ENCODE data around the gene COL20A1. TPM values are rescaled to one million over a fixed set of nuclear protein-coding genes. Genes with fewer than 3 reads are reported as not detected.

Gene COL20A1
- total RNA-seq, 1 experiment from 2014 or later, result 3.1 TPM

DNA sequence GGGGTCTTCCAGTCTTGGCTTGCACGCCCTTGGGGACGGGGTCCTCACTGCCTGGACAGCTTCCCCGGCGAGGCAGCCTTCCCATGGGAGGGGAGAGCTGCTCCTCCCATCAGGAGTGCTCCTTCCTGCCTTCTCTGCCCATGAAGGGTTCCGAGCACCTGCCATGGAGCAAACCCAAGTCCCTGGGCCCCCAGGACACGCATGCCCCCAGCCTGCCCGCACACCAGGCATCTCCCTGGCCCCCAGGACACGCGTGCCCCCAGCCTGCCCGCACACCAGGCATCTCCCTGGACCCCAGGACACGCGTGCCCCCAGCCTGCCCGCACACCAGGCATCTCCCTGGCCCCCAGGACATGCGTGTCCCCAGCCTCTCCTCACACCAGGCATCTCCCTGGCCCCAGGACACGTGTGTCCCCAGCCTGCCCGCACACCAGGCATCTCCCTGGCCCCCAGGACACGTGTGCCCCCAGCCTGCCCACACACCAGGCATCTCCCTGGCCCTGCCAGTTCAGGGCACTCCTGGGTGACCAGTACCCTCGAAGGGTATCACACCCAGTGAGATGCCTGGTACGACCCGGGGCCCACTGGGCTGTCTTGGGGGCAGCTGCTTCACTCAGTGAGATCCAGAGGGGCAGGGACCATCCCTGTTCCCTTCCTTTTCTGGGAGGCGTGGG, 21.7 kb downstream of the COL20A1 start:
- no peak for DNase-seq
- no peak overlapping the region for H3K27ac ChIP-seq (ENCODE audit: low read length)
- no peak overlapping the region for H3K4me3 ChIP-seq (ENCODE audit: low read length)
- no peaks in the 10 kb centered on the region for H3K9me2 ChIP-seq (replicated peaks; ENCODE audit: insufficient read depth, low read length)
- no peaks in the 10 kb centered on the region for H4K20me1 ChIP-seq (ENCODE audit: insufficient read depth, low read depth, low read length)
- H3K9me3 ChIP-seq (ENCODE audit: low read length), result no peaks in the 10 kb centered on the region
- H3K9ac ChIP-seq (ENCODE audit: low read length), result no peak overlapping the region
- no peaks in the 10 kb centered on the region for H3K36me3 ChIP-seq (ENCODE audit: insufficient read depth, low read length)
- H3K79me2 ChIP-seq (ENCODE audit: low read length), result no peaks in the 10 kb centered on the region
- H2AFZ ChIP-seq (ENCODE audit: low read length), result no peak overlapping the region
- no peaks in the 10 kb centered on the region for H3K27me3 ChIP-seq (ENCODE audit: low read length)
- H3K4me1 ChIP-seq (ENCODE audit: low read length), result peaks cover 7% of the 10 kb centered on the region; the same call in 1 of the 2 replicates
- H3K4me2 ChIP-seq (ENCODE audit: low read depth, low read length, poor library complexity, severe bottlenecking), result no peak overlapping the region

DNA sequence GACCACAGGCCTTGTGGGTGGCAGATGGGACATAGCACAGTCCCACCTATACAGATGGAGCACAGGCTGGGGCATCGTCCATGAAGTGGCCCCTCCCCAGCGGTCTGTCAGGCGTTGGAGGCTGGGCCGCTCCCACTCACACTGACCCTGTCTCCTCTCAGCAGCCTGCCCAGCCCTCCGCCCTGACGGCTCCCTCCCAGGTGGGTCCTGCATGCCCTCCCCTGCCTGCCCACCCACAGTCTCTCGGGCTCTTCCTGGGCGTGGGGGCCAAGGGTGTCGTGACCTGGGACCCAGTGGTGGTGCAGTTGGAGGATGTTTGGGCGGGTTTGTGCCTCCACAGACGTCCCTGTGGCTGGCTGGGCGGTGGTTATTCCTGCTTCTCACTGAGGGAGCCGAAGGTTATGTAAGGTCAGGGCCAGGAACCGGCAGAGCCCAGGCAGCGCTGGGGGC, 22.3 kb downstream of the COL20A1 start:
- Histone ChIP-seq H3K27ac (ENCODE audit: low read length) (no peak overlapping the region), H3K9me2 (replicated peaks; ENCODE audit: insufficient read depth, low read length) (no peaks in the 10 kb centered on the region), H2AFZ (ENCODE audit: low read length) (no peak overlapping the region), H3K27me3 (ENCODE audit: low read length) (no peaks in the 10 kb centered on the region), H3K4me2 (ENCODE audit: low read depth, low read length, poor library complexity, severe bottlenecking) (no peak overlapping the region), H3K36me3 (ENCODE audit: insufficient read depth, low read length) (no peaks in the 10 kb centered on the region), H3K79me2 (ENCODE audit: low read length) (no peaks in the 10 kb centered on the region), H3K4me1 (ENCODE audit: low read length) (peaks cover 7% of the 10 kb centered on the region; the same call in 1 of the 2 replicates), H3K9ac (ENCODE audit: low read length) (no peak overlapping the region), H3K4me3 (ENCODE audit: low read length) (no peak overlapping the region), H4K20me1 (ENCODE audit: insufficient read depth, low read depth, low read length) (no peaks in the 10 kb centered on the region), H3K9me3 (ENCODE audit: low read length) (no peaks in the 10 kb centered on the region)
- no peak for DNase-seq

DNA sequence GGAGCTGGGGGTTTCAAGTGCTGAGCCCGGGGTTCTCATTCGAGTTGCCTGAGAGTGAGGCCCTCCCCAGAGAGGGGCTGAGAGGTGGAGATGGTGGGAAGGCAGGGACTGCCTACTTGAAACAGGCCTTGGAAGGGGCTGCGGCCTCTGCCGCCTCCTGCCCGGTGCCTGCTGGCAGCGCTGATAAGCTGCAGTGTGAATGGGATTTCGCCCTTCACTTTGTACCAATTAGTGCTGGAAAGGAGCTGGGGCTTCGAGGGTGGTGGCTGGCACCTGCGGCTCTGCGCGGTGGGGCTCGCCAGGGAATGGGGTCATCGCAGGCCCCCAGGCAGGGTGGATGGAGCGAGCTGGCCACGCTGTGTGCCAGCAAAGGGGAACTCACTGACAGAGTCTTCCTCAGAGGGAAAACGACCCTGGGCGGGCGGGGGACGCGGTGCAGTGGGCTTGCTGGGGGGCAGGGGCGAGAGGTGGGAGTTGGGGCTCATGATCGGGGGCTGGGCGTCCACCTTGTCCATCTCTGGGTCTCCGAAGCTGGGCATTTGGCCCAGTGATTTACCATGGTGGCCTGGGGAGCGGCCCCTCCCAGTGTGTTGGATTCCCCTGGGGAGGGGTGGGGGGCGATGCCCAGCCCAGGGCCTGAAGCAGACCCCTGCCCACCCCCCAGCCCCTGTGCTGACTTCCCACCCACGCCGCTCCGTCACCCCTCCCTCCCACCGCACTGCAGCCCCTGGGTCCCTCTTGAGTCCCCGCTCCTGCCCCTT, 22.9 kb downstream of the COL20A1 start:
- Histone ChIP-seq H3K9me2 (replicated peaks; ENCODE audit: insufficient read depth, low read length) (no peaks in the 10 kb centered on the region), H3K4me1 (ENCODE audit: low read length) (peaks cover 7% of the 10 kb centered on the region; the same call in 1 of the 2 replicates), H3K9ac (ENCODE audit: low read length) (no peak overlapping the region), H3K79me2 (ENCODE audit: low read length) (no peaks in the 10 kb centered on the region), H4K20me1 (ENCODE audit: insufficient read depth, low read depth, low read length) (no peaks in the 10 kb centered on the region), H3K4me2 (ENCODE audit: low read depth, low read length, poor library complexity, severe bottlenecking) (no peak overlapping the region), H3K27ac (ENCODE audit: low read length) (no peak overlapping the region), H3K9me3 (ENCODE audit: low read length) (no peaks in the 10 kb centered on the region), H3K4me3 (ENCODE audit: low read length) (no peak overlapping the region), H3K27me3 (ENCODE audit: low read length) (no peaks in the 10 kb centered on the region), H2AFZ (ENCODE audit: low read length) (no peak overlapping the region), H3K36me3 (ENCODE audit: insufficient read depth, low read length) (no peaks in the 10 kb centered on the region)
- no peak for DNase-seq

DNA sequence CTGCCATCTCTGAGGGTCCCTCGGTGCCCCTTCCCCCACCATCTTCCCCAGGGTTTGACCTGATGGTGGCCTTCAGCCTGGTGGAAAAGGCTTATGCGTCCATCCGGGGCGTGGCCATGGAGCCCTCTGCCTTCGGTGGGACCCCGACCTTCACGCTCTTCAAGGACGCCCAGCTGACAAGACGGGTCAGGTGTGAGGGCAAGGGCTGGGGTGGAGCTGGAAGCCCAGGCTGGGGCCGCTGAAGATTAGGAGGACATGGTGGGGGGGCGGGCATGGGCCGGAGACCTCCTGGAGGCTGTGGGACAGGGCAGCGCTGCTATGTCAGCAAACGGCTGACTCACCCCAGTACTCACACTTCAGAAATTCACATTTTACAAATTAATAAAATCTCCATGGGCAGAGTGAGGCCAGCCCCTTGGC, 23.5 kb downstream of the COL20A1 start:
- Histone ChIP-seq H3K36me3 (ENCODE audit: insufficient read depth, low read length) (no peaks in the 10 kb centered on the region), H3K4me1 (ENCODE audit: low read length) (peaks cover 7% of the 10 kb centered on the region; the same call in 1 of the 2 replicates), H3K4me3 (ENCODE audit: low read length) (no peak overlapping the region), H2AFZ (ENCODE audit: low read length) (no peak overlapping the region), H4K20me1 (ENCODE audit: insufficient read depth, low read depth, low read length) (no peaks in the 10 kb centered on the region), H3K9me2 (replicated peaks; ENCODE audit: insufficient read depth, low read length) (no peaks in the 10 kb centered on the region), H3K27me3 (ENCODE audit: low read length) (no peaks in the 10 kb centered on the region), H3K9ac (ENCODE audit: low read length) (no peak overlapping the region), H3K9me3 (ENCODE audit: low read length) (no peaks in the 10 kb centered on the region), H3K79me2 (ENCODE audit: low read length) (no peaks in the 10 kb centered on the region), H3K27ac (ENCODE audit: low read length) (no peak overlapping the region), H3K4me2 (ENCODE audit: low read depth, low read length, poor library complexity, severe bottlenecking) (no peak overlapping the region)
- DNase-seq, result no peak

DNA sequence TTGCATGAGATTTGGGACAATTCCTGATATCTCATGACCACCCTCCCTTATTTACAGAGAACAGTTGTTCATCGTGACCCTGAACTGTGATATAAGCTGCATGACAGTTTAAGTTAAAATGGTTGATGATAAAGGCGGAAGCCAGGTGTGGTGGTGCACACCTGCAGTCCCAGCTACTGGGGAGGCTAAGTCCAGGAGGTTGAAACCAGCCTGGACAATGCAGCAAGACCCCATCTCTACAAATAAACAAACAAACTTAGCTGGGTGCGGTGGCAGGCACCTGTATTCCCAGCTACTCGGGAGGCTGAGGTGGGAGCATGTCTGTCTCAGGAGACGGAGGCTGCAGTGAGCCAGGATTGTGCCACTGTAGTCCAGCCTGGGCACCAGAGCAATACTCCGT, 24.1 kb downstream of the COL20A1 start:
- Histone ChIP-seq H3K4me3 (ENCODE audit: low read length) (no peak overlapping the region), H3K27me3 (ENCODE audit: low read length) (no peaks in the 10 kb centered on the region), H3K4me1 (ENCODE audit: low read length) (peaks cover 2% of the 10 kb centered on the region; the same call in 1 of the 2 replicates), H3K79me2 (ENCODE audit: low read length) (no peaks in the 10 kb centered on the region), H2AFZ (ENCODE audit: low read length) (no peak overlapping the region), H3K9ac (ENCODE audit: low read length) (no peak overlapping the region), H3K27ac (ENCODE audit: low read length) (no peak overlapping the region), H3K36me3 (ENCODE audit: insufficient read depth, low read length) (no peaks in the 10 kb centered on the region), H3K9me3 (ENCODE audit: low read length) (no peaks in the 10 kb centered on the region), H3K9me2 (replicated peaks; ENCODE audit: insufficient read depth, low read length) (no peaks in the 10 kb centered on the region), H3K4me2 (ENCODE audit: low read depth, low read length, poor library complexity, severe bottlenecking) (no peak overlapping the region), H4K20me1 (ENCODE audit: insufficient read depth, low read depth, low read length) (no peaks in the 10 kb centered on the region)
- DNase-seq, result no peak

DNA sequence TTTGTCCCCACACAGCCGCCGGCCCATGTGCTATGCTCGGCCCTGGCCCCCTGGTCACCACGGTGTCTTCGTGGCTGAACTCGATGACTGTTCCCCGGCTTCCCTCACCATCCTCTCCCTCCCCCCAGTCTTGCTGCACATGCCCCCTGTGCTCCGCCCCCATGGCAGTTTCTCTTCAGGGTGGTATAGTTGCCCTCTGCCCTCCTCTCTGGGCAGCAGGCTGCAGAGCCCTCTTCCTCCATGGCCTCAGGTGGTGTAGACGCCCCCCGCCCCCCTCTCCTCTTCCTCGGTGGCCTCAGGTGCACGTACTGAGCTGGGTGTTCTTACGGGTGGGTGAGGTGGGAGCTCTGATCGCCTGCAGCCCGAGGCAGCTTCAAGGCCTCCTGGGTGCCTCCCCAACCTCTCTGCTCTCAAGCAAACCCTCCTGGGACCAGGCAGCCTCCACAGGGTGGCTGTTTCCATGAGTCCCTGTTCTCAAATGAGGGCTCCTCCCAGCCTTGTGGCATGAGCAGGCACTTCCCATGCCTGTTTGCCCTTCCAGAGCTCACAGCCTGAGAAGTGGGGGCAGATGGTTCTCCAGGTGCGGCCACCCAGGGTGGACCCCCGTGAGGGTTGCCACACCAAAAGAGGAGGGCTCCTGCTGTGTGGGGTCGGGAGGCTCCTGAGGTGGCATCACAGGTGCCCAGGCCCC, 24.8 kb downstream of the COL20A1 start:
- Histone ChIP-seq H3K36me3 (ENCODE audit: insufficient read depth, low read length) (no peaks in the 10 kb centered on the region), H3K9me3 (ENCODE audit: low read length) (no peaks in the 10 kb centered on the region), H3K27me3 (ENCODE audit: low read length) (no peaks in the 10 kb centered on the region), H3K9ac (ENCODE audit: low read length) (no peak overlapping the region), H3K27ac (ENCODE audit: low read length) (no peak overlapping the region), H4K20me1 (ENCODE audit: insufficient read depth, low read depth, low read length) (no peaks in the 10 kb centered on the region), H3K79me2 (ENCODE audit: low read length) (no peaks in the 10 kb centered on the region), H3K4me1 (ENCODE audit: low read length) (no peaks in the 10 kb centered on the region), H3K4me3 (ENCODE audit: low read length) (no peak overlapping the region), H2AFZ (ENCODE audit: low read length) (no peak overlapping the region), H3K9me2 (replicated peaks; ENCODE audit: insufficient read depth, low read length) (no peaks in the 10 kb centered on the region), H3K4me2 (ENCODE audit: low read depth, low read length, poor library complexity, severe bottlenecking) (no peak overlapping the region)
- no peak for DNase-seq

DNA sequence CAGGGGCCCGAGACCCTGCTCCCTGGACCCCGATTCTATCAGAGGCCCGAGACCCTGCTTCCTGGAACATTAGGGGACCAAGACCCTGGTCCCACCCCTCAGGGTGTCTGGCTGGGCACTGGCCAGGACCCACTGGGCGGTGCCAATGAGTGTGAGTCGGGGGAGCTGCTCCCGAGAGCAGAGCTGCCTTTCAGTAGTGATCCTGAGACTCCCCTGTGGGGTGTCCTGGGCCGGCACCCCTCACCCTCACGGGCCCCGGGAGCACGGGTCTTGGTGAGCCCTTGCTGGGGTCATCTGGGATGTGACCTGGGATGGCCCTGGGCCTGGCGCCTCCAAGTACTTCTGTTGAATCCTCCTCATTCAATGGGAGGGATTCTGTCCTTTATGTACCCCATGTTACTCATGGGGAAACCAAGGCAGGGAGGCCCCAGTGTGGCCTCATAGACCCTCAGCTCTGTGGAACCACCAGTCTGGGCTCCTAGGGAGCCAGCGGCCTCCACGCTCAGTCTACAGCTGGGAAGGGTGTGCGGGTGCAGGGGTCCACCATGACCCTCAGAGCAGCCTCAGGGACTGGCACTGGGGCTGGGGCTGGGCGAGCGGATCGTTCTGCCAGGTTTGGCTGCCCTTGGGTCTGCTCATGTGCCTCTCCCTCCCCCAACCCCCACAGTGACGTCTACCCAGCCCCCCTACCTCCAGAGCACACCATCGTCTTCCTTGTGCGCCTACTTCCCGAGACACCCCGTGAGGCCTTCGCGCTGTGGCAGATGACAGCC, 25.6 kb downstream of the COL20A1 start:
- DNase-seq, result no peak
- no peak overlapping the region for H3K4me2 ChIP-seq (ENCODE audit: low read depth, low read length, poor library complexity, severe bottlenecking)
- no peaks in the 10 kb centered on the region for H4K20me1 ChIP-seq (ENCODE audit: insufficient read depth, low read depth, low read length)

More for the DNA sequence above, 25.6 kb downstream of the COL20A1 start:
- Histone ChIP-seq H2AFZ (ENCODE audit: low read length) (no peak overlapping the region), H3K36me3 (ENCODE audit: insufficient read depth, low read length) (no peaks in the 10 kb centered on the region), H3K4me1 (ENCODE audit: low read length) (no peaks in the 10 kb centered on the region), H3K9me3 (ENCODE audit: low read length) (no peaks in the 10 kb centered on the region), H3K27ac (ENCODE audit: low read length) (no peak overlapping the region), H3K4me3 (ENCODE audit: low read length) (no peak overlapping the region), H3K79me2 (ENCODE audit: low read length) (no peaks in the 10 kb centered on the region), H3K9me2 (replicated peaks; ENCODE audit: insufficient read depth, low read length) (no peaks in the 10 kb centered on the region), H3K27me3 (ENCODE audit: low read length) (no peaks in the 10 kb centered on the region), H3K9ac (ENCODE audit: low read length) (no peak overlapping the region)

Measured in Karpas-422 (cell line).